UCSD-AML1 (cell line): ENCODE data around the gene SUPT4H1.
A peak's percentile ranks its signal among the peaks of the same experiment; 100 is the strongest.

Experiments used
- DNase-seq: peaks from one replicate; lab custom pipeline; 2025; ENCODE audit not compliant: unreplicated experiment; lab: John Stamatoyannopoulos, UW

Gene SUPT4H1

GRCh38 chr17:58365185-58365979, 13.4 kb upstream of the SUPT4H1 start:
- no peak for DNase-seq

- no peak for DNase-seq
These were observed 12.4 kb upstream of the SUPT4H1 start for GRCh38 chr17:58364270-58364942.

- DNase-seq = no peak
These were observed 11.6 kb upstream of the SUPT4H1 start for GRCh38 chr17:58363457-58364185.

- no peak for DNase-seq
These were observed 10.5 kb upstream of the SUPT4H1 start for GRCh38 chr17:58362368-58363014.

- DNase-seq = no peak
These were observed 8.5 kb upstream of the SUPT4H1 start for GRCh38 chr17:58360296-58361063.

GRCh38 chr17:58358408-58359172, 6.6 kb upstream of the SUPT4H1 start:
- DNase-seq = no peak

GRCh38 chr17:58357312-58358297, 5.6 kb upstream of the SUPT4H1 start:
- DNase-seq = no peak

- no peak for DNase-seq
These were observed 4.2 kb upstream of the SUPT4H1 start for GRCh38 chr17:58356231-58356630.

GRCh38 chr17:58354541-58355216, 2.7 kb upstream of the SUPT4H1 start:
- no peak for DNase-seq

- no peak for DNase-seq
These were observed 1.4 kb upstream of the SUPT4H1 start for GRCh38 chr17:58353389-58353825.

GRCh38 chr17:58352596-58353388, 791 bp upstream of the SUPT4H1 start:
- DNase-seq = no peak

GRCh38 chr17:58351182-58351581, 819 bp downstream of the SUPT4H1 start:
- DNase-seq = no peak

- no peak for DNase-seq
These were observed 4.0 kb downstream of the SUPT4H1 start for GRCh38 chr17:58348038-58348437.

GRCh38 chr17:58345500-58345899, 6.5 kb downstream of the SUPT4H1 start:
- no peak for DNase-seq

- no peak for DNase-seq
These were observed 7.2 kb downstream of the SUPT4H1 start for GRCh38 chr17:58344791-58345157.

GRCh38 chr17:58344047-58344790, 7.8 kb downstream of the SUPT4H1 start:
- DNase-seq = peak; percentile 86

GRCh38 chr17:58343131-58343530, 8.9 kb downstream of the SUPT4H1 start:
- DNase-seq = no peak
